Esophagus (tissue), 2 donors: ENCODE results near the gene ZNF438. TPM values are rescaled to one million over a fixed set of nuclear protein-coding genes. Genes with fewer than 3 reads are reported as not detected.

Source experiments
- H3K27ac ChIP-seq, 2 donors: one replicate each; pipeline ENCODE4 v1.5.1; 2013; ENCODE audit warnings: low read depth in 2 of 2, mild to moderate bottlenecking in 2 of 2, inconsistent platforms in 1 of 2, low read length in 1 of 2, moderate library complexity in 1 of 2
- H3K27me3 ChIP-seq, 2 donors: one replicate each; pipeline ENCODE4 v1.6.1; 2013; ENCODE audit warnings: low read length in 2 of 2, control low read depth in 1 of 2, mild to moderate bottlenecking in 1 of 2; ENCODE audit not compliant: insufficient read depth in 2 of 2, control insufficient read depth in 1 of 2
- H3K36me3 ChIP-seq, 2 donors: one replicate each; pipeline ENCODE4 v1.6.1; 2013; ENCODE audit warnings: low read length in 1 of 2; ENCODE audit not compliant: control insufficient read depth in 2 of 2, insufficient read depth in 2 of 2
- H3K4me1 ChIP-seq, 2 donors: one replicate each; pipeline ENCODE4 v1.6.1; 2013; ENCODE audit warnings: low read length in 1 of 2; ENCODE audit not compliant: control insufficient read depth in 2 of 2, insufficient read depth in 2 of 2
- H3K4me3 ChIP-seq, 2 donors: one replicate each; pipeline ENCODE4 v1.5.1; 2013; ENCODE audit warnings: low read length in 2 of 2, mild to moderate bottlenecking in 2 of 2, low read depth in 1 of 2, moderate library complexity in 1 of 2
- H3K9me3 ChIP-seq, 2 donors: one replicate each; pipeline ENCODE4 v1.6.1; 2013; ENCODE audit warnings: mild to moderate bottlenecking in 2 of 2, low read depth in 1 of 2, low read length in 1 of 2, moderate library complexity in 1 of 2; ENCODE audit not compliant: control insufficient read depth in 2 of 2, insufficient read depth in 1 of 2
- WGBS, 2 donors: extraction: QIAGEN DNeasy Blood & Tissue Kit; methylation state at CpG; one replicate each; pipeline ENCODE4 v1.1.7; 2013; 5-methylcytosine and 5-hydroxymethylcytosine counted together
- polyA plus RNA-seq, 2 donors: library from polyadenylated mRNA; stranded (reverse); fragments of 200-250 nt; gene quantifications; one replicate each; pipeline ENCODE4 v1.2.3, GENCODE V29; 2013
- donor health status: healthy with polysubstance abuse.
- donor health status: Bipolar disorder and iron deficiency.

The ZNF438 gene
- polyA plus RNA-seq, 2 donors, result 3.0 to 3.2 TPM

- H3K27me3 ChIP-seq, result no peaks in the 10 kb centered on the region
- no peak overlapping the region for H3K27ac ChIP-seq
- H3K36me3 ChIP-seq, result no peaks in the 10 kb centered on the region
- H3K4me3 ChIP-seq, result no peak overlapping the region
- peaks cover 0 to 2% of the 10 kb centered on the region in 2 donors for H3K4me1 ChIP-seq
- no peaks in the 10 kb centered on the region for H3K9me3 ChIP-seq
Measured at GRCh38 chr10:30825495-30825894, 206.2 kb downstream of the ZNF438 start.

GRCh38 chr10:30825022-30825421 is 206.6 kb downstream of the ZNF438 start:
- 92 to 96% methylated on average over 3 of the region's 3 CpGs for WGBS, 2 donors
- H3K27ac ChIP-seq, result no peak overlapping the region
- peaks cover 0 to 2% of the 10 kb centered on the region in 2 donors for H3K4me1 ChIP-seq
- H3K9me3 ChIP-seq, result no peaks in the 10 kb centered on the region
- H3K27me3 ChIP-seq, result no peaks in the 10 kb centered on the region
- no peak overlapping the region for H3K4me3 ChIP-seq
- no peaks in the 10 kb centered on the region for H3K36me3 ChIP-seq

- Histone ChIP-seq H3K36me3 (no peaks in the 10 kb centered on the region), H3K27ac (no peak overlapping the region), H3K4me3 (no peak overlapping the region), H3K4me1 (peaks cover 3 to 9% of the 10 kb centered on the region in 2 donors), H3K27me3 (no peaks in the 10 kb centered on the region), H3K9me3 (no peaks in the 10 kb centered on the region)
- 87 to 88% methylated on average over 2 of the region's 2 CpGs for WGBS, 2 donors
Measured at GRCh38 chr10:30823651-30824050, 208.0 kb downstream of the ZNF438 start.

GRCh38 chr10:30822693-30823465 is 208.8 kb downstream of the ZNF438 start:
- H3K27me3 ChIP-seq, result no peaks in the 10 kb centered on the region
- no peak overlapping the region for H3K27ac ChIP-seq
- H3K4me3 ChIP-seq, result no peak overlapping the region
- 93 to 94% methylated on average over 10 of the region's 10 CpGs for WGBS, 2 donors
- no peaks in the 10 kb centered on the region for H3K9me3 ChIP-seq
- peaks cover 4 to 13% of the 10 kb centered on the region in 2 donors for H3K4me1 ChIP-seq
- H3K36me3 ChIP-seq, result no peaks in the 10 kb centered on the region

GRCh38 chr10:30821994-30822692 is 209.5 kb downstream of the ZNF438 start:
- H3K4me3 ChIP-seq, result no peak overlapping the region
- no peaks in the 10 kb centered on the region for H3K9me3 ChIP-seq
- 72 to 79% methylated on average over 17 of the region's 17 CpGs for WGBS, 2 donors
- peaks cover 4 to 14% of the 10 kb centered on the region in 2 donors for H3K4me1 ChIP-seq
- peak overlapping the region in 1 of 2 donors; percentile 17 for H3K27ac ChIP-seq
- H3K36me3 ChIP-seq, result no peaks in the 10 kb centered on the region
- H3K27me3 ChIP-seq, result no peaks in the 10 kb centered on the region

- H3K4me3 ChIP-seq, result no peak overlapping the region
- WGBS, 2 donors, result 55 to 66% methylated on average over 10 of the region's 10 CpGs
- H3K27ac ChIP-seq, result peak overlapping the region; percentile 17 to 35
- no peaks in the 10 kb centered on the region for H3K9me3 ChIP-seq
- peaks cover 4 to 14% of the 10 kb centered on the region in 2 donors for H3K4me1 ChIP-seq
- H3K27me3 ChIP-seq, result no peaks in the 10 kb centered on the region
- no peaks in the 10 kb centered on the region for H3K36me3 ChIP-seq
Measured at GRCh38 chr10:30821261-30821993, 210.2 kb downstream of the ZNF438 start.

- no peaks in the 10 kb centered on the region for H3K36me3 ChIP-seq
- peak overlapping the region in 1 of 2 donors; percentile 35 for H3K27ac ChIP-seq
- H3K27me3 ChIP-seq, result no peaks in the 10 kb centered on the region
- no peaks in the 10 kb centered on the region for H3K9me3 ChIP-seq
- H3K4me1 ChIP-seq, result peaks cover 4 to 14% of the 10 kb centered on the region in 2 donors
- no peak overlapping the region for H3K4me3 ChIP-seq
- WGBS, 2 donors, result 59 to 64% methylated on average over 10 of the region's 10 CpGs
Measured at GRCh38 chr10:30820261-30820991, 211.2 kb downstream of the ZNF438 start.

- H3K4me3 ChIP-seq, result no peak overlapping the region
Measured at GRCh38 chr10:30819341-30820181, 212.1 kb downstream of the ZNF438 start.

More at GRCh38 chr10:30819341-30820181, 212.1 kb downstream of the ZNF438 start:
- Histone ChIP-seq H3K36me3 (no peaks in the 10 kb centered on the region), H3K27me3 (no peaks in the 10 kb centered on the region), H3K27ac (peak overlapping the region; percentile 47 to 70), H3K4me1 (peaks cover 4 to 14% of the 10 kb centered on the region in 2 donors), H3K9me3 (no peaks in the 10 kb centered on the region)
- 46 to 52% methylated on average over 15 of the region's 15 CpGs for WGBS, 2 donors
